Activated T-helper 1 cell treated with anti-CD3 and anti-CD28 coated beads, Interleukin-2, amount 50 U/mL, for 16 hours (primary cell): Measurements from ENCODE around the gene HSCB.
"Not testable (repeated sequence)": the region's sequence is repeated elsewhere in the genome, so short reads cannot be mapped to it uniquely, and the experiment has no call there.

Experiments used
- DNase-seq, 2 donors: peaks; one replicate each; pipeline ENCODE4 v3.0.0-alpha.2; 2020; ENCODE audit warnings: low read depth in 1 of 2, low spot score in 1 of 2

HSCB gene, protein sequence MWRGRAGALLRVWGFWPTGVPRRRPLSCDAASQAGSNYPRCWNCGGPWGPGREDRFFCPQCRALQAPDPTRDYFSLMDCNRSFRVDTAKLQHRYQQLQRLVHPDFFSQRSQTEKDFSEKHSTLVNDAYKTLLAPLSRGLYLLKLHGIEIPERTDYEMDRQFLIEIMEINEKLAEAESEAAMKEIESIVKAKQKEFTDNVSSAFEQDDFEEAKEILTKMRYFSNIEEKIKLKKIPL

GRCh38 chr22:28741785-28742561 is at the start of gene HSCB, which contains the start of gene CHEK2:
Gene HSCB (plus strand): TSS chr22:28742039. CDS start chr22:28742096, 57 bp downstream.
Gene CHEK2 (minus strand): TSS chr22:28741820. CDS start chr22:28734721, 7,099 bp downstream.
- DNase-seq, result peak; percentile 90 to 93

GRCh38 chr22:28693041-28693760 is 48.6 kb upstream of the HSCB start:
- DNase-seq, result not testable (repeated sequence)

DNA sequence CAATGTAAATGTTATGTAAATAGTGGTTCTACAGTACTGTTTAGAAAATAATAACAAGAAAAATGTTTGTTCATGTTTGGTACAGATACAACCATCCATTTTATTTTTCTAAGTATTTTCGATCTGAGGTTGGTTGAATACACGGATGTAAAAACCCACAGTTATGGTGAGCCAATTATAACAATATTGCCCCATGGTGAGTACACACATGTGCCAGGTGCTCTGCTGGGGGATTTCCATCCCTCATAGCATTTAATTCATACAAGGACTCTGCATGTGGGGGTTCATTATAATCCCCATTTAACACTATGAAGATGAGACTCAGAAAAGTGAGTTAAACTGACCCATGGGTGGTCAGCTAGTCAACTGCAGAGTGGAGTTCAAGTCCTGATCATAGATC is 38.9 kb upstream of the HSCB start:
- no peak for DNase-seq

GRCh38 chr22:28703436-28703835 is 38.4 kb upstream of the HSCB start:
- no peak for DNase-seq

- DNase-seq, result no peak
These were observed 35.0 kb upstream of the HSCB start for GRCh38 chr22:28706845-28707244.

DNA sequence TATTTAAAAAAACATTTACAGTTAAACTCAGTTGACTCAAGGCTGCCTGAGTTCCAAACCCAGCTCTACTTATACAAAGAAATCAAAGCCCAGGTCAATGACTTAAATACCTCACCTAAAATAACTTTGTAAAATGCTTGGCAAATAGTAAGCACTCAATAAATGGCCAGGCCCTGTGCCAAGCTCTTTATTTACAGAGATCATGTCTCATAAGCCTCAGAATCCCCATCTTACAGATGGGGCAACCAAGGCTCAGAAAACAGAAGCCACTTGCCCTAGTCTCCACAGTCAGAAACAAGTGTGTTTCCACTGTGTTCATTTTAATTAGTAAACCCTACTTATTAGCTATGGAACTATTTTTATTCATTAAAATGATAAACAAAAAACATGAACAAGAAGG is 31.7 kb upstream of the HSCB start:
- DNase-seq, result no peak

GRCh38 chr22:28710576-28711191 is 31.2 kb upstream of the HSCB start:
- no peak for DNase-seq

GRCh38 chr22:28711341-28711740 is 30.5 kb upstream of the HSCB start:
- no peak for DNase-seq

GRCh38 chr22:28711820-28712777 is 29.7 kb upstream of the HSCB start:
- DNase-seq, result no peak

DNA sequence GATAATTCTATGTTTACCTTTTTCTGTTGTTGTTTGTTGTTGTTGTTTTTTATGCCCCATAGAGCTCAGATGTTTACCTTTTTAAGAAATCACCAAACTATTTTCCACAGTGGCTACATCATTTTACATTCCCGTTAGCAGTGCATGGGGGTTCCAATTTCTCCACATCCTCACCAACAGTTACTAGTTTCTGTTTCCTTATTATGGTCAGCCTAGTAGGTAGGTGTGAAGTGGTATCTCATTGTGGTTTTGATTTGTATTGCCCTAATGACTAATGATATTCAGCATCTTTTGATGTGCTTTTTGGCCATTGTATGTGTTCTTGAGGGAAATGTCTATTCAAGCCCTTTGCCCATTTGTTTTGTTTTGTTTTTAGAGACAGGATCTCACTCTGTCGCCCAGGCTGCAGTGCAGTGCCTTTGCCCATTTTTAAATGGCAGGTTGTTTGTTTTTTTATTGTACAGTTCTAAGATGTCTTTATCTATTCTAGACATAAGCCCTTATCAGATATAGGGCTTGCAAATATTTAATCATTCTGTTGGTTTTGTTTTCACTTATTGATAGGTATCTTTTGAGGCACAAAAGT is 27.7 kb upstream of the HSCB start:
- DNase-seq, result no peak

- no peak for DNase-seq
These were observed 26.2 kb upstream of the HSCB start for GRCh38 chr22:28715611-28716010.

- DNase-seq, result no peak
These were observed 25.2 kb upstream of the HSCB start for GRCh38 chr22:28716686-28717085.

DNA sequence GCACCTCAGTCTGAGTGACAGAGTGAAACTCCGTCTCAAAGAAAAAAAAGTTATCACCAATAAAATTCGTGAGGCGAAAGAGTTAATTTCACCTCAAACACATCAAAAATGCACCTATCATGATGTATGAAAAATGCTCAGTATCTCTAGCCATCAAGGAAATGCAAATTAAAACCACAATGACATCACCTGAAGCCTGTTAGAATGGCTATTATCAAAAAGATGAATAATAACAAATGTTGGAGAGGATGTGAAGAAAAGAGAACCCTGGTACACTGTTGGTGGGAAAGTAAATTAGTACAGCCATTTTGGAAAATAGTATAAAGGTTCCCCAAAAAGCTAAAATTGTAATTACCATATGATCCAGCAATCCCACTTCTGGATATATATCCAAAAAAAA is 23.8 kb upstream of the HSCB start:
- DNase-seq, result no peak

DNA sequence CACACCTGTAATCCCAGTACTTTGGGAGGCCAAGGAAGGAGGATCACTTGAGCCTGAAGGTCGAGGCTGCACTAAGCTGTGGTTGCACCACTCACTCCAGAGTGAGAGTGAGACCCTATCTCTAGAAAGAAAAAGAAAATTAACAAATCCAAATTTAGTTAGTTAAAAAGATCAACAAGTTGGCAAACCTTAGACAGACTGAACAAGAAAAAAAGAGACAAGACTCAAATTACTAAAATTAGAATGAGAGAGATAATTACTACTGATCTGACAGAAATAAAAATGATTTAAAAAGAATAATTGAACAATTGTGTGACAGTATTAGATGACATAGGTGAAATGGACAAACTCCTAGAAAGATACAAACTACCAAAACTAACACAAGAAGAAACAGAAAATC is 13.8 kb upstream of the HSCB start:
- DNase-seq, result no peak

- DNase-seq, result no peak
These were observed 13.1 kb upstream of the HSCB start for GRCh38 chr22:28728621-28729313.

DNA sequence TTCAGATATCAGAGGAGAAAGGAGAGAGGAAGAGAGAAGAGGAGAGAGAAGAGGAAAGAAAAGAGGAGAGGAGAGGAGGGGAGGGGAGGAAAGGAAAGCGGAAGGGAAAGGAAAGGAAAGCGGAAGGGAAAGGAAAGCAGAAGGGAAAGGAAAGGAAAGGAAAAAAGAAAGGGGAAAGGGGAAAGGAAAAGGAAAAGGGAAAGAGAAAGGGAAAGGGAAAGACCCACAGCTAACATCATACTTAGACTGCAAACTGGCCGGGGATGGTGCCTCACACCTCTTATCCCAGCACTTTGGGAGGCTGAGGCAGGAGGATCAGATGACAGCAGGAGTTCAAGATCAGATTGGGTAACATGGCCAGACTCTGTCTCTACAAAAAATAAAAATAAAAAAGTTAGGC is 11.7 kb upstream of the HSCB start:
- DNase-seq, result no peak

DNA sequence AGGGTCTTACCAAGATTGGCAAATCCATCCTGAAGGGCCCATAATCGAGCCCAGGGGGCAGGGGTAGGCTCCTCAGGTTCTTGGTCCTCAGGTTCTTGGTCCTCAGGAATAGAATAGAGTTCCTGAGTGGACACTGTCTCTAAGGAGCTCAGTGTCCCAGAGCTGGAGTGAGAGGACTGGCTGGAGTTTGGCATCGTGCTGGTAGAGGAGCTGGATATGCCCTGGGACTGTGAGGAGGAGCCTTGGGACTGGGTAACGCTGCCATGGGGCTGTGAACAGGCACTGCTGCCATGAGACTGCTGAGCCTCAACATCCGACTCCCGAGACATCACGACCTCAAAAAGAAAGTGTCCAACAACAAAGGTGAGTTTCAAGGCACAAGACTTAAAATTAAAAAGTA is 7.4 kb upstream of the HSCB start:
- no peak for DNase-seq

DNA sequence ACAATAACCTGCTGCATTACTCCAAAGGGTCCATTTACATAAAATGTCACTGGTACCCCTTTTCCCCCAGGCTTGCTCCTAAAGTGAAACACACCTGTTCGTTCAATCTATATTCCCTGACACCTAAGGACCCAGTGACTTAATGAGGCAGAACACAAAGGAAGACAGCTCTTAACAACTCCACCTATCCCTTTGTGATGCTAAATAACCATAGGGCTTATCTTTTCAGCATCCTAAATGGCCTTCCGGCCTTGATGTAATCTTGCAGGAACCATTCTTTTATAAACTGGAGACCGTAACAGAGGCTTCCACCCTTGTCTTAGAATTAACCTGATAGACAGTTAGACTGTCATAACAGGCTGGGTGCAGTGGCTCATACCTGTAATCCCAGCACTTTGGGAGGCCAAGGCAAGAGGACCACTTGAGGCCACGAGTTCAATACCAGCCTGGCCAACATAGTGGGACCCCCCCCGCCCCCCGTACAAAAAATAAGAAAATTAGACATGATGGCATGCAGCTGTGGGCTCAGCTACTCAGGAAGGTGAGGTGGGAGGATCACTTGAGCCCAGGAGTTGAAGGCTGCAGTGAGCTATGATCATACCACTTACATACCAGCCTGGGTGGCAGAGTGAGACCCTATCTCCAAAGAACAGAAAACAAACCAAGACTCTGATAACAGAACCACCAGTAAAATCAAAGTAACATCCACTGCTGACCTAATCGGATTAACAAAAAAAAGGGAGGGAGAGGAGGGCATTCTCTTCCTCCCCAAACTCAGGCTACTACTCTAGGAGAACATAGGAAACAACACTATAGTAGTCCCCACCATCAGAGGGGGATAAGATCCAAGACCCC is 5.3 kb upstream of the HSCB start:
- no peak for DNase-seq

- no peak for DNase-seq
These were observed 4.1 kb upstream of the HSCB start for GRCh38 chr22:28737701-28738100.
